Kidney (tissue), 14 donors: ENCODE measurements around the gene FAS. TPM values are rescaled to one million over a fixed set of nuclear protein-coding genes. Genes with fewer than 3 reads are reported as not detected.
A peak's percentile ranks its signal among the peaks of the same experiment; 100 is the strongest.

Experiments
- DNase-seq, 5 donors: peaks; one replicate each; pipeline ENCODE4 v3.0.0-alpha.2; 2013 to 2020
- FAIRE-seq: peaks from 2 replicates; lab custom pipeline; 2012; peaks lifted over from hg19 to GRCh38; lab: Jason Lieb, UNC
- H3K27ac ChIP-seq, 2 donors: one replicate each; pipeline ENCODE4 v1.7.0; 2013; ENCODE audit warnings: low read depth in 2 of 2, low read length in 2 of 2, inconsistent platforms in 1 of 2
- H3K27me3 ChIP-seq: one replicate; pipeline ENCODE4 v1.7.1; 2013; ENCODE audit warnings: low read length, inconsistent platforms; ENCODE audit not compliant: control insufficient read depth, insufficient read depth
- H3K36me3 ChIP-seq, 3 donors: one replicate each; pipeline versions ENCODE4 v1.7.0 to v1.7.1; 2013; ENCODE audit warnings: low read length in 3 of 3, control low read depth in 1 of 3, inconsistent platforms in 1 of 3; ENCODE audit not compliant: insufficient read depth in 3 of 3, control insufficient read depth in 2 of 3
- H3K4me1 ChIP-seq, 3 donors: one replicate each; pipeline versions ENCODE4 v1.7.0 to v1.7.1; 2013; ENCODE audit warnings: low read length in 3 of 3, inconsistent platforms in 1 of 3, low read depth in 1 of 3; ENCODE audit not compliant: control insufficient read depth in 2 of 3, insufficient read depth in 2 of 3
- H3K4me3 ChIP-seq, 3 donors: one replicate each; pipeline versions ENCODE4 v1.7.0 to v1.8.1; 2013; ENCODE audit warnings: low read length in 3 of 3, control low read depth in 1 of 3, inconsistent platforms in 1 of 3
- H3K9ac ChIP-seq, 3 donors: one replicate each; pipeline versions ENCODE4 v1.7.0 to v1.7.1; 2013; ENCODE audit warnings: low read length in 3 of 3, control low read depth in 1 of 3, inconsistent platforms in 1 of 3
- H3K9me3 ChIP-seq, 3 donors: one replicate each; pipeline versions ENCODE4 v1.7.0 to v1.7.1; 2013; ENCODE audit warnings: low read length in 3 of 3, control low read depth in 1 of 3, inconsistent platforms in 1 of 3; ENCODE audit not compliant: control insufficient read depth in 2 of 3, insufficient read depth in 1 of 3
- CTCF ChIP-seq: IDR thresholded peaks from 3 replicates; pipeline ENCODE4 v1.5.1; 2012; ENCODE audit warnings: mild to moderate bottlenecking, moderate library complexity, borderline replicate concordance; ENCODE audit not compliant: insufficient read depth; ENCODE audit errors: extremely low read depth
- intact Hi-C: fragments of 100-400 bp; cut with DNase I; formaldehyde crosslinking; loops from one replicate; pipeline ENCODE4 v1.11.1; 2022
- polyA plus RNA-seq: library from polyadenylated mRNA; stranded (reverse); fragments of 350-450 nt; fragmentation: Illumina TruSeq; extraction: RNeasy Lipid Tissue Mini Kit (QIAGEN cat#74804); gene quantifications from one replicate; pipeline ENCODE4 v1.2.3, GENCODE V29; 2014; ENCODE audit warnings: low read depth, low replicate concordance; ENCODE audit not compliant: insufficient read depth
- total RNA-seq: library from RNA; stranded (reverse); fragmentation: NEBNext Ultra II Directional; extraction: Animal tissue kit (Norgen Biotek cat#: 25700); gene quantifications from one replicate; pipeline ENCODE4 v1.2.1, GENCODE V29; 2021
- donor health status: control.
- donor health status: control.
- donor health status: control.
- donor health status: control.
- donor health status: control.
- donor health status: DM: yes; HTN: yes; CAD: no.
- donor health status: Normal renal cell carcinoma (clear cell type).

FAS gene
- total and polyA plus RNA-seq, 2 donors from 2014 or later, result 6.5 to 45.2 TPM

DNA sequence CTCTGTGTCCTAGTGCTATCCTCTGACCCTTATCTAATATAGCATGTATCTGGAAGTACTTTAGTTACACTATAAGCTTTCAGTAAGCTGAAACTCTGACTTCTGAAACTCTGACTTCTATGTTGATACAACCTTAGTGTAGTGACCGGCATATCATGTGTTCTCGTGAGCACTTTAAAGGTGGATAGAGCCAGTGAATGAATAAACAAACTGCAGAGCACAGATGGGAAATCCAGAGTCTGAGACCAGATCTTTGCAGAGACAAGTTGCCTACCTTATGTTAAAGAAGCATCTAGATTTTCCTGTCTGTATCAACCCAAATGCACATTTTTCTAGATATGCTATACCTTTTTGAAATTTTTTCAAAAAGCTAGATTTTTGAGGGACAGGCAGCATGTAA lies 41.5 kb upstream of the FAS start:
- DNase-seq (peak in 1 of 5 donors; percentile 46), FAIRE-seq (no peak)
- H3K9ac ChIP-seq, result no peak overlapping the region
- TF ChIP-seq CTCF, result no peak
- no peaks in the 10 kb centered on the region for H3K27me3 ChIP-seq
- intact Hi-C loops, result no loop called here
- H3K27ac ChIP-seq, result no peak overlapping the region
- no peaks in the 10 kb centered on the region for H3K9me3 ChIP-seq
- H3K36me3 ChIP-seq, result peaks cover 0 to 4% (median 0%) of the 10 kb centered on the region in 3 donors
- H3K4me3 ChIP-seq, result peak overlapping the region in 1 of 3 donors; percentile 1
- no peaks in the 10 kb centered on the region for H3K4me1 ChIP-seq

GRCh38 chr10:88949912-88950837 lies 40.4 kb upstream of the FAS start:
- FAIRE-seq (no peak), DNase-seq (peak in 2 of 5 donors; percentile 33 to 40)
- no peaks in the 10 kb centered on the region for H3K27me3 ChIP-seq
- TF ChIP-seq CTCF, result no peak
- H3K36me3 ChIP-seq, result no peaks in the 10 kb centered on the region
- H3K9me3 ChIP-seq, result no peaks in the 10 kb centered on the region
- H3K4me3 ChIP-seq, result peak overlapping the region in 2 of 3 donors; percentile 29 to 54
- H3K27ac ChIP-seq, result peak overlapping the region in 1 of 2 donors; percentile 64
- H3K4me1 ChIP-seq, result no peaks in the 10 kb centered on the region
- H3K9ac ChIP-seq, result peak overlapping the region in 1 of 3 donors; percentile 14
- intact Hi-C loops, result no loop called here

GRCh38 chr10:88952647-88953111 lies 37.9 kb upstream of the FAS start, which contains the start of gene ACTA2:
TSS of gene ACTA2 (minus strand) at chr10:88952773. CDS start at chr10:88948930, 3,843 bp downstream.
- no peak for TF ChIP-seq CTCF
- H3K4me1 ChIP-seq, result no peaks in the 10 kb centered on the region
- intact Hi-C loops, result no loop called here
- peak within 1 kb of the TSS; percentile 7 to 89 for H3K27ac ChIP-seq
- FAIRE-seq (no peak), DNase-seq (peak; percentile 41 to 87 (median 55))
- no peaks in the 10 kb centered on the region for H3K9me3 ChIP-seq
- H3K4me3 ChIP-seq, result peak within 1 kb of the TSS; percentile 16 to 58 (median 29)
- no peaks in the 10 kb centered on the region for H3K27me3 ChIP-seq
- H3K36me3 ChIP-seq, result no peaks in the 10 kb centered on the region
- H3K9ac ChIP-seq, result peak within 1 kb of the TSS in 1 of 3 donors; percentile 0
